OCI-LY1 (cell line): ENCODE data around the gene BMPER.

Experiments
- H2AFZ ChIP-seq: fragments of 200-600 bp; sonication (generic), shearing (Covaris generic); 2 replicates; pipeline ENCODE4 v1.6.0; 2014; ENCODE audit warnings: antibody characterized with exemption, mild to moderate bottlenecking, low read length
- H3F3A ChIP-seq: fragments of 200-600 bp; sonication (generic), shearing (Covaris generic); 2 replicates; pipeline ENCODE4 v1.6.0; 2014; ENCODE audit warnings: mild to moderate bottlenecking, antibody characterized with exemption, low read length, moderate library complexity; ENCODE audit not compliant: insufficient read depth
- H3K27ac ChIP-seq: fragments of 200-600 bp; sonication (generic); 2 replicates; pipeline ENCODE4 v1.5.1; 2014; ENCODE audit warnings: low read length, mixed run types, mild to moderate bottlenecking, low read depth; ENCODE audit not compliant: poor library complexity, severe bottlenecking
- H3K27me3 ChIP-seq: fragments of 200-600 bp; sonication (generic); 2 replicates; pipeline ENCODE4 v1.6.0; 2014; ENCODE audit warnings: antibody characterized with exemption, mild to moderate bottlenecking, low read length, moderate library complexity; ENCODE audit not compliant: insufficient read depth
- H3K36me3 ChIP-seq: fragments of 200-600 bp; sonication (generic); 2 replicates; pipeline ENCODE4 v1.6.1; 2014; ENCODE audit warnings: mild to moderate bottlenecking, antibody characterized with exemption, low read length, moderate library complexity, mixed read lengths; ENCODE audit not compliant: insufficient read depth
- H3K4me1 ChIP-seq: fragments of 200-600 bp; sonication (generic); 2 replicates; pipeline ENCODE4 v1.5.1; 2014; ENCODE audit warnings: mild to moderate bottlenecking, low read length, moderate library complexity; ENCODE audit not compliant: insufficient read depth, severe bottlenecking
- H3K4me2 ChIP-seq: fragments of 200-600 bp; sonication (generic), shearing (Covaris generic); 2 replicates; pipeline ENCODE4 v1.6.1; 2014; ENCODE audit warnings: low read length
- H3K4me3 ChIP-seq: fragments of 200-600 bp; sonication (generic); 2 replicates; pipeline ENCODE4 v1.5.1; 2014; ENCODE audit warnings: low read length, low read depth, mild to moderate bottlenecking, mixed read lengths; ENCODE audit not compliant: poor library complexity, severe bottlenecking
- H3K79me2 ChIP-seq: fragments of 200-600 bp; shearing (Covaris generic); 2 replicates; pipeline ENCODE4 v1.6.1; 2016; ENCODE audit warnings: mixed run types, low read length, mixed read lengths; ENCODE audit not compliant: insufficient read depth
- H3K9ac ChIP-seq: fragments of 200-600 bp; sonication (generic), shearing (Covaris generic); 2 replicates; pipeline ENCODE4 v1.6.1; 2014; ENCODE audit warnings: mild to moderate bottlenecking, low read length, mixed read lengths
- H3K9me2 ChIP-seq: fragments of 200-600 bp; sonication (generic), shearing (Covaris generic); 2 replicates; pipeline ENCODE4 v1.6.1; 2014; ENCODE audit warnings: low read depth, mild to moderate bottlenecking, low read length, mixed read lengths
- H3K9me3 ChIP-seq: fragments of 200-600 bp; shearing (Covaris generic); 2 replicates; pipeline ENCODE4 v1.6.1; 2014; ENCODE audit warnings: low read length, mixed read lengths
- H4K20me1 ChIP-seq: fragments of 200-600 bp; sonication (generic), shearing (Covaris generic); 2 replicates; pipeline ENCODE4 v1.6.0; 2016; ENCODE audit warnings: mild to moderate bottlenecking, low read length; ENCODE audit not compliant: insufficient read depth
- EZH2 ChIP-seq: fragments of 200-600 bp; sonication (generic), shearing (Covaris generic); IDR thresholded peaks from 2 replicates; pipeline ENCODE4 v1.8.0; 2017; ENCODE audit warnings: borderline replicate concordance, mixed run types, mild to moderate bottlenecking, antibody characterized with exemption, low read length, moderate library complexity, mixed read lengths
- TF ChIP-seq, protein P1 (sequence below): fragments of 200-600 bp; sonication (generic), shearing (Covaris generic); IDR thresholded peaks from 2 replicates; pipeline ENCODE4 v1.5.1; 2017; ENCODE audit warnings: mild to moderate bottlenecking, antibody characterized with exemption, low read length, moderate library complexity, mixed read lengths

BMPER gene

GRCh38 chr7:34096777-34097176, 191.4 kb downstream of the BMPER start:
- H3K4me1 ChIP-seq, result no peaks in the 10 kb centered on the region
- TF ChIP-seq, protein P1, sequence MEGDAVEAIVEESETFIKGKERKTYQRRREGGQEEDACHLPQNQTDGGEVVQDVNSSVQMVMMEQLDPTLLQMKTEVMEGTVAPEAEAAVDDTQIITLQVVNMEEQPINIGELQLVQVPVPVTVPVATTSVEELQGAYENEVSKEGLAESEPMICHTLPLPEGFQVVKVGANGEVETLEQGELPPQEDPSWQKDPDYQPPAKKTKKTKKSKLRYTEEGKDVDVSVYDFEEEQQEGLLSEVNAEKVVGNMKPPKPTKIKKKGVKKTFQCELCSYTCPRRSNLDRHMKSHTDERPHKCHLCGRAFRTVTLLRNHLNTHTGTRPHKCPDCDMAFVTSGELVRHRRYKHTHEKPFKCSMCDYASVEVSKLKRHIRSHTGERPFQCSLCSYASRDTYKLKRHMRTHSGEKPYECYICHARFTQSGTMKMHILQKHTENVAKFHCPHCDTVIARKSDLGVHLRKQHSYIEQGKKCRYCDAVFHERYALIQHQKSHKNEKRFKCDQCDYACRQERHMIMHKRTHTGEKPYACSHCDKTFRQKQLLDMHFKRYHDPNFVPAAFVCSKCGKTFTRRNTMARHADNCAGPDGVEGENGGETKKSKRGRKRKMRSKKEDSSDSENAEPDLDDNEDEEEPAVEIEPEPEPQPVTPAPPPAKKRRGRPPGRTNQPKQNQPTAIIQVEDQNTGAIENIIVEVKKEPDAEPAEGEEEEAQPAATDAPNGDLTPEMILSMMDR, result no peak

GRCh38 chr7:34100661-34101060, 195.3 kb downstream of the BMPER start:
- Histone ChIP-seq H2AFZ (no peak overlapping the region), H3K4me3 (no peak overlapping the region), H3K9me2 (no peaks in the 10 kb centered on the region), H3K9me3 (no peaks in the 10 kb centered on the region), H3K4me1 (no peaks in the 10 kb centered on the region), H3K4me2 (no peak overlapping the region), H3K27ac (no peak overlapping the region), H3F3A (no peaks in the 10 kb centered on the region), H3K27me3 (no peaks in the 10 kb centered on the region), H4K20me1 (no peaks in the 10 kb centered on the region), H3K36me3 (no peaks in the 10 kb centered on the region), H3K9ac (no peak overlapping the region), H3K79me2 (no peaks in the 10 kb centered on the region)
- TF ChIP-seq EZH2, result no peak
- TF ChIP-seq, protein P1, result no peak

More at GRCh38 chr7:34096777-34097176, 191.4 kb downstream of the BMPER start:
- no peaks in the 10 kb centered on the region for H3K79me2 ChIP-seq
- H3K36me3 ChIP-seq, result no peaks in the 10 kb centered on the region
- H4K20me1 ChIP-seq, result no peaks in the 10 kb centered on the region
- no peaks in the 10 kb centered on the region for H3K9me3 ChIP-seq
- no peaks in the 10 kb centered on the region for H3K27me3 ChIP-seq
- no peak overlapping the region for H3K9ac ChIP-seq
- H2AFZ ChIP-seq, result no peak overlapping the region
- no peaks in the 10 kb centered on the region for H3F3A ChIP-seq
- H3K9me2 ChIP-seq, result no peaks in the 10 kb centered on the region
- H3K27ac ChIP-seq, result no peak overlapping the region
- H3K4me3 ChIP-seq, result no peak overlapping the region
- H3K4me2 ChIP-seq, result no peak overlapping the region

- H3K4me1 ChIP-seq, result no peaks in the 10 kb centered on the region
- H3F3A ChIP-seq, result no peaks in the 10 kb centered on the region
- no peaks in the 10 kb centered on the region for H3K79me2 ChIP-seq
- no peak overlapping the region for H3K27ac ChIP-seq
- H3K9me2 ChIP-seq, result no peaks in the 10 kb centered on the region
- no peaks in the 10 kb centered on the region for H4K20me1 ChIP-seq
- H3K36me3 ChIP-seq, result no peaks in the 10 kb centered on the region
- no peak overlapping the region for H3K9ac ChIP-seq
- H3K4me3 ChIP-seq, result no peak overlapping the region
- no peak overlapping the region for H3K4me2 ChIP-seq
- H3K27me3 ChIP-seq, result no peaks in the 10 kb centered on the region
- TF ChIP-seq, protein P1, result no peak
- TF ChIP-seq EZH2, result no peak
- no peak overlapping the region for H2AFZ ChIP-seq
- H3K9me3 ChIP-seq, result no peaks in the 10 kb centered on the region
These were observed 198.8 kb downstream of the BMPER start for GRCh38 chr7:34104115-34104514.
